Left forelimb (tissue), 1 donor: ENCODE results near the gene TRAPPC2L.

ENCODE experiments used
- DNase-seq: peaks from one replicate; pipeline ENCODE4 v3.0.0-alpha.2; 2018; ENCODE audit warnings: low spot score

Gene TRAPPC2L

GRCh38 chr16:88839745-88840599 is 17.0 kb upstream of the TRAPPC2L start:
- no peak for DNase-seq

GRCh38 chr16:88840600-88841215 is 16.2 kb upstream of the TRAPPC2L start:
- DNase-seq: no peak

DNA sequence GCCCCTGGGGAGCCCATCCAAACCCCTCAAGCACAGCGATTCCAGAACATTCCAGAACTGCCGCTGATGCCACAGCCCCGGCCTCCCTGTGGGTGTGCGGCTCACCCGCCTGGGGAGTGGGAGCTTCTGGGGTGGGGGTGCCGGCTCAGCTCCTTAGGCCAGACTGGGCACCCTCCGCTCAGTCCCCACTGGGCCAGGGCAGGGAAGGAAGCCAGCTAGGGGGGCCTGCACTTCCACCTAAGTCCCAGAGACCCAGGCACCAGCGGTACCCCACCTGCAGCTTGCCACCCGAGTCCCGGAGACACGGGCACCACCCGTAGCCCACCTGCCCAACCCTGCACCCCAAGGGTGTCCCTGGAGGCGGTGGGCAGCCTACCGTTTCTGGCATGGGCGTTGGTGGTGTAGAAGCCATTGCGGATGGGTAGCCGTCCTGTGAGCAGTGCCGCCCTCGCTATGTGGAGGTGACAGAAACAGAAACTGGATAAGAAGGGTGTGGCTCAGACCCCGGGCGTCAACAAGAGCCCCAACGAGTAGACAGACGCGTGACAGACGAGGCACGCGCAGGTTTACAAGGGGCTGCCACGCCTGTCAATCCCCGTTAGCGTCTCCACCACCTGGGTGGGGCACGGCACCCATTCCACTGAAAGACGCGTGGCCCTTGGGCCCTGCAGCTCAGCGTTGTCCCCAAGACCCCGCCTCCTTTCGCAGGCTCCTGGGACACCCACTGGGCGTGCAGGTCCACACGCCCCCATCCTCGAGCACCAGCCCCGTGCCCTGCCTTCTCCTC is 15.2 kb upstream of the TRAPPC2L start:
- DNase-seq: no peak

- DNase-seq: no peak
Measured at GRCh38 chr16:88842308-88842756, 14.6 kb upstream of the TRAPPC2L start.

- DNase-seq: no peak
Measured at GRCh38 chr16:88842806-88843205, 14.1 kb upstream of the TRAPPC2L start.

DNA sequence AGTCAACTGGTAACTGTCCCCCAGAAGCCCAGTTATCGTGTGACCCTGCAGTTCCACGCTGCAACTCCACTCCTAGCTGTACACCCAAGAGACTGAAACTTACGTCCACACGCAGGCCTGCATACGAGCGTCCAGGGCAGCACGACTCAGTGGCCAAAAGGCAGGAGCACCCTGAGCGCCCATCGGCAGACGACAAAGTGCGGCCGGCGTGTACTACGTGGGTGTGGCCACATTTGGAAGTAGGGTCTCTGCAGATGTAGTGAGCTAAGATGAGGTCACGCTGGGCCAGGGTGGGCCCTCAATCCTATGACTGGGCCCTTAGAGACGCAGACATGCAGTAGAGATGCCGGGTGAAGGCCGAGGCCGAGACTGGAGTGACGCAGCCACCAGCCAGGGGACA is 13.7 kb upstream of the TRAPPC2L start:
- DNase-seq: no peak

DNA sequence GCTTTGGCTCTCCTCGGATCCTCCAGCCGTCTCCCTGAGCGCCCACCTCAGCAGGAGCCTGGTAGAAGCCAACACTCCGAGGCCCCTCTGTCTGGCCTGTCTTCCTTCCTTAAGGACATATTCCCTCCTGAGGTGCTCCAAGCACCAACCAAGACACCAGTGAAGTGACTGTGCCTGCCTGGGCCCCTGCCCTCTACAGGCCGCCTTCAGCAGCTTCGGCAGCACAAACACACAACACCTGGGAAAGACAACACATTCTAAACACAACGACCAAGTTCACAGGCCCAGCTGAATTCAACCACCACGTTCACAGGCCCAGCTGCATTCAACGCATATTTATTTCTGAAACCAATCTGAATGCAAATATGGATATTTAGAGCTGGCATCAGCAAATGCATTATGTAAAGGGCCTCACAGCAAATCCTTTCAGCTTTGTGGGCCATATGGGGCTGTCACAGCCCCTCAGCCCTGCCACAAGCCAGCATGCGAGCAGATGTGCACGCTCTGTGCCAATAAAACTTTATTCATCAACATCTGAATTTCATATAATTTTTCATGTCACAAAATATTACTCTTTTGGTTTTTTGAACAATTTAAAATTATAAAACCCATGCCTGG is 12.4 kb upstream of the TRAPPC2L start:
- no peak for DNase-seq

DNA sequence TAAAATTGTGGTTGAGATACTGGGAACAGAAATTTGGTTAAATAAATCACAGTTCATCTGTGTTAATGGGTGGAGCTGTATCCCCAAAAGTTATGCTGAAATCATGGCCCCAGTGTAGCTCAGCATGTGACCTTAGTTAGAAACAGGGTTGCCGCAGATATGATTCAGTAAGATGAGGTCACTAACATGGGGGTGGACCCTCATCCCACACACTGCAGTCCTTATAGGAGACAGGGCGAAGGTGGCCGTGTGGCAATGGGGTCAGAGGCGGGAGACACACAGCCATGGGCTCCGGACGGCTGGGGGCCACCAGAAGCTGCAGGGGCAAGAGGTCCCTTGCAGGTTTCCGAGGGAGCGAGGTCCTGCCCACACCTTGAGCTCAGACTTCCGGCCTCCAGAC is 10.8 kb upstream of the TRAPPC2L start:
- DNase-seq: no peak

- no peak for DNase-seq
Measured at GRCh38 chr16:88847654-88848053, 9.3 kb upstream of the TRAPPC2L start.

GRCh38 chr16:88848557-88848956 is 8.4 kb upstream of the TRAPPC2L start:
- DNase-seq: no peak

DNA sequence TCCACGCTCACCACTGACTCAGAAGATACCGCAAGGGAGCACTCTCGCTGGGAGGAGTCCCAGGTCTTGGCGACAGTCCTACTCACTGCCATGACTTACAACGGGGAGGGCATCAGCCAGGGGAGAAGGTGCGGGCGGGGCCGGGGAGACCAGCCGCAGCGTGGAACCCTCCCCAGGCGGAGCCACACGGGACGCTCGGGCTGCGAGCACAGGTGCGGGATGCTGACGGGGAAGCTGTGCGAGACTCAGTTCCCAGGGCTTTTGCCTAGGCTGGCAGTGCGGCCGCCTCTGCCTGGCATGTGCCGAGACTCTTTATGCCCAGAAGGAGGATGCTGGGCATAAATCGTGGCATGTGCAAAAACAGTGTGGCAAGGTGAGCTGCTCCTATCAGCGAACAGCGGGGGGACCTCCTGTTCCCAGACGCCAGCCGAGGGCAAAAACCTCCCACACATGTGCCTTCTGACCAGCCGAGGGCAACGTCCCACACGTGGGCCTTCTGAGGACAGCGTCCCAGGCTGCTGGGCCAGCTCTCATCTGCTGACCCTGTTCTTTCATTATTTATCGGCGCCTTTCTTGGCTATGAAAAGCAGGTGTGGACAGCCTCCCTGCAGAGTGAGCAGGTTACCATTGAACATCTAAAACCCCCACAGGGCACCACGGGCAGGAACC is 6.3 kb upstream of the TRAPPC2L start:
- no peak for DNase-seq

DNA sequence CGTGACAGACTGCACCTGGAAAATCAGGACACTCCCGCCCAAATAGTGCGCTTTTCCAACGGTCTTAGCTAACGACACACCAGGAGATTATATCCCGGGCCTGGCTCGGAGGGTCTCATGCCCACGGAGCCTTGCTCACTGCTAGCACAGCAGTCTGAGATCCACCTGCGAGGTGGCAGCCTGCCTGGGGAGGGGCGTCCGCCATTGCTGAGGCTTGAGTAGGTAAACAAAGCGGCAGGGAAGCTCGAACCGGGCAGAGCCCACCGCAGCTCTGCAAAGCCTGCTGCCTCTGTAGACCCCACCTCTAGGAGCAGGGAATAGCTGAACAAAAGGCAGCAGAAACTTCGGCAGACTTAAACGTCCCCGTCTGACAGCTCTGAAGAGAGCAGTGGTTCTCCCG is 5.3 kb upstream of the TRAPPC2L start:
- DNase-seq: no peak

DNA sequence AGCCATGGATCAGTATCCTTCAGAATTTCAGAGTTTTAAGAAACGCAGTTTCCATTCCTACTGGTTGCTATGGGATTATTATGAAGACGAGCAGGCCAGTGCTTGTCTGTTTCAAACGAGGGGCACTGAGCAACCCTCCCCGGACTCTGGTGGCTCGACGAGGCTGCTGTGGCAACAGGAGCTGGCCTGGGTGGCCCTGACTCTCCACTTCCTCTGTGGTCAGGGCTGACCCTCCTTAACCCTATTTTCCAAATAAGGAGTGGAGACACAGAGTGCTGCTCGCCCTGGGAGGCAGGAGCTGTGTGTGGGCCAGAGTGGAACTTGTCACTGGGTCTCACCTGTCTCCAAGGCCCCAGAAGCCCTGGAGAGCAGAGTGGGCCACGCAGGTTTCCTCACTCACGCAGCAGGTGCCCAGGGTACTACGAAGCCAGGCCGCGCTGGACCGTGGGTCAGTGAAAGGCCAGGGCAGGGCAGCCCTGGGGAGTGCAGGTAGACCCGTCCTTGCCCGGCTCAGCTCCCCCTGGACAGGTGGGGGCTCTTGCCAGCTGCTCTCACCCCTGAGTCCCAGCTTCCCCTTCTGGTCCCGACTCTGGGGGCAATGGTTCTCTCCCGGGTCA is 3.5 kb upstream of the TRAPPC2L start:
- DNase-seq: no peak

- DNase-seq: no peak
Measured at GRCh38 chr16:88854306-88855111, 2.4 kb upstream of the TRAPPC2L start.

DNA sequence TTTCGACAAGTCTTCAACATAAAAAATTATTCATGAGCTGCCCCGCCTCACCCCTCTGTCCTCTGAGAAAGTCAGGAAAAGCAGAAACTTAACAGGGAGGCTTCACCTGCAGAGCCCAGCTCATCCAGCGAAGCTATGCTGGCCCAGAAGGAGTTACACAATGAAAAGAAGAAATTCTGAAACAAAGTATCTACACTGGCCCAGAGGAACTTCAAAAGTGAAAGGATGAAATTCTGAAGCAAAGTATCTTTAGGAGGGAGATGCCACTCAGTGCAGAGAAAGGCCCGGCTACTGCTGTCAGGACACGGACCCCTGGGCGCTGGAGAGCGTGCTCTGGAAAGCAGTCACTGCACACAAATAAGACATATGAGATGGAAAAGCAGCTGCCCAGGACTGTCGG is 1.8 kb upstream of the TRAPPC2L start:
- DNase-seq: no peak

DNA sequence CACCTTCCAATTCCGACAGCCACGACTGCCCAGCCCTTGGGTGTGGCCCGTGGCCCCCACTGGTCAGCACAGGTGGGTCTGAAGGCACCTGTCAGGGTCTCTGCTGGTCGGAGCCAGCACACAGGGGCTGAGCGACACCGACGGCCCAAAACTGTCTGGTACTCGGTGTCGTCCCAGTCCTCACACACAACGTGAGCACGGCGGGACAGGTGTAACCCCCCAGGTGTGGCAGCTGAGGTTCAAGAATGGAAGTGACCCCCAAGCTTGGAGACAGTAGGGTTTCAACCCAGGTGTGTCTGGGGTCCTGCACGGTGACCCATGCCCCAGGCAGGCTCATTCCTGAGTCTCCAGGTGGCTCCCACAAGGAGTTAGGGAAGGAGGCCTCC is 1.2 kb upstream of the TRAPPC2L start:
- no peak for DNase-seq

GRCh38 chr16:88856122-88856827 is 652 bp upstream of the TRAPPC2L start:
- no peak for DNase-seq

- DNase-seq: no peak
Measured at GRCh38 chr16:88857728-88858339, 907 bp downstream of the TRAPPC2L start.

DNA sequence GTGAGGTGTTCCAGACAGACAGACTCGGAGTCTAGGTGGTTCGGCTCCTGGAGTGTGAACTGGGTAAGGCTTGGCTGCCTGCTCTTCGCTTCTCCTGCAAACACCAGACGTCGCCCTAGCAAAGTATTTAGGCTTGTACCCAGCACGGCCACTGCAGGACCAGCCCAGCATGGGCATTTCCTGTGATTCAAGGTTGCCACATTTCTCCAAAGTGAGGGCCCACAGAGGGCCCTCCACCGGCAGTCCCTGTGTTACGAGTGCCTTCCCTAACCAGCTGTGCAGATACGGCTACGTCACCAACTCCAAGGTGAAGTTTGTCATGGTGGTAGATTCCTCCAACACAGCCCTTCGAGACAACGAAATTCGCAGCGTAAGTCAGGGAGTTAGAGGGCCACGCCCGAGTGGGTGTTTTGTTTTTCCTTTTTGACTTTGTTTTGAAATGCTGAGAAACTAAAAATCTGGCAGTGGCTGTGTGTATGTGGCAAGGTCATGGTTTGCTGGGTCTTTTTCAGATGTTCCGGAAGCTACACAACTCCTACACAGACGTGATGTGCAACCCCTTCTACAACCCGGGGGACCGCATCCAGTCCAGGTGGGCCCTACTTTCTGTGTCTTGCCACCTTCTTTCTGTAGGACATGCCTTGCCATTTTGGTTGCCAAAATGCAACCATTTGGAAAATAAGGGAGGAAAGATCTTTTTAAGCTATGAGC is 2.6 kb downstream of the TRAPPC2L start:
- no peak for DNase-seq
